ENCODE measurements around the gene ZNF57.
A peak's percentile ranks its signal among the peaks of the same experiment; 100 is the strongest.
"Not testable (repeated sequence)": the region's sequence is repeated elsewhere in the genome, so short reads cannot be mapped to it uniquely, and the experiment has no call there.

The ZNF57 gene

DNA sequence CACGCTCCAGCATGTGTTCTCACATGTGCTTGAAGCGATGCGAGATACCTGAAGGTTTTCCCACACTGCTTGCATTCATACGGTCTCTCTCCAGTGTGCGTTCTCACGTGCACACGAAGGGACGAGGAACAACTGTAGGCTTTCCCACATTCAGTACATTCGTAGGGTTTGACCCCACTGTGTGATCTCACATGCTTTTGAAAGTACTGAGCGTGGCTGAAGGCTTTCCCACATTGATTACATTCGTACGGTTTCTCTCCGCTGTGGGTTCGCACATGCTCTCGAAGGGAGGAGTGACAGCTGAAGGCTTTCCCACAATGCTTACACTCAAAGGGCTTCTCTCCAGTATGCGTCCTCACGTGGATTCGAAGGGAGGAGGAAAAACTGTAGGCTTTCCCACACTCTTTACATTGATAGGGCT, 32.8 kb downstream of the ZNF57 start:
- Histone ChIP-seq H3K27ac (ENCODE audit: low read depth, low read length) (no peak overlapping the region), H3K4me1 (ENCODE audit: control insufficient read depth, insufficient read depth, low read length) (no peaks in the 10 kb centered on the region), H3K9me3 (ENCODE audit: control insufficient read depth, insufficient read depth, low read depth, low read length) (peaks cover 61% of the 10 kb centered on the region), H3K36me3 (ENCODE audit: control insufficient read depth, insufficient read depth, low read length) (peaks cover 57% of the 10 kb centered on the region), H3K9ac (ENCODE audit: low read length) (no peak overlapping the region), H3K4me3 (ENCODE audit: low read depth, low read length) (no peak overlapping the region), H3K27me3 (ENCODE audit: control insufficient read depth, insufficient read depth, low read length) (no peaks in the 10 kb centered on the region)

DNA sequence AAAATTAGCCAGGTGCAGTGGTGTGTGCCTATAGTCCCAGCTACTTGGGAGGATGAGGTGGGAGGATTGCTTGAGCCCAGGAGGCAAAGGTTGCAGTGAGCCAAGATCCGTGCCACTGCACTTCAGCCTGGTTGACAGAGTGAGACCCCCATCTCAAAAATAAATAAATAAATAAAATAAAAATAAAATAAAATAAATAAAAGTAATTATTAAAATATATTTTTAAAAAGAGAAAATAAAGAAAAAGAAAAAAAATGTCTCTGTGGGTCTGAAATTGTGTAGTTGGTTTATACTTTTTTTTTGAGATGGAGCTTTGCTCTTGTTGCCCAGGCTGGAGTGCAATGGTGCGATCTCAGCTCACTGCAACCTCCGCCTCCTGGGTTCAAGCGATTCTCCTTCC, 35.1 kb downstream of the ZNF57 start:
- H3K36me3 ChIP-seq (ENCODE audit: control insufficient read depth, insufficient read depth, low read length), result peaks cover 65% of the 10 kb centered on the region
- not testable (repeated sequence) for H3K27me3 ChIP-seq (ENCODE audit: control insufficient read depth, insufficient read depth, low read length); H3K4me3 ChIP-seq (ENCODE audit: low read depth, low read length); H3K9ac ChIP-seq (ENCODE audit: low read length); H3K4me1 ChIP-seq (ENCODE audit: control insufficient read depth, insufficient read depth, low read length); H3K27ac ChIP-seq (ENCODE audit: low read depth, low read length)
- peaks cover 63% of the 10 kb centered on the region for H3K9me3 ChIP-seq (ENCODE audit: control insufficient read depth, insufficient read depth, low read depth, low read length)

DNA sequence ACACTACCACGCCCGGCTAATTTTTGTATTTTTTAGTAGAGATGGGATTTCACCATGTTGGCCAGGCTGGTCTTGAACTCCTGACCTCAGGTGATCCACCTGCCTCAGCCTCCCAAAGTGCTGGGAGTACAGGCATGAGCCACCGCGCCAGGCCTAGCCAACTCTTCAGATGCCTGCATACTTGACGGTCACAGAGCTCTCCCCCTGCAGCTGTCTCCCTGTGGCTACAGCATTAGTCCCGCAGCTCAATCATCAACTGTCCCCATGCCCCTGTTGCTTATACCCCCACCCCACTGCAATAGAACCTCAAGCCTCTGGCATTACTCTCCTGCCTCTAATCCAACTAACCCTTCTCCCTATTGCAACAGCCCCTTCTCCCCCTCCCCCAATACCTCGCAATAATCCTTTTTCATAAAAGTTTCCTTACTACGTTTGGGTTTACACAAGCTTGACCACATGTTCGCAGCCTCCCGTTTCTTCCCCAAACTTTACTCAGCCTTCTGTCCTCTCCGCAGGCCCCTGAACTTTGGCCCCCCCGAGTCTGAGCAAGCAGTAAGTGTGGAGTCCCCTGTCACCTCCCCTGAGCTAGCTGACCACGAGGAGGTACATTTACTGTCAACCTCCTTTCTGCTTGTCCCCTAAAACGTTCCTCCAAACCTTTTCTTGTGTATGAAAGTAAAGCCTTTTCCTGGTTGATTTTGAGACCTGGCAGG, 42.4 kb downstream of the ZNF57 start:
- peaks cover 16% of the 10 kb centered on the region for H3K36me3 ChIP-seq (ENCODE audit: control insufficient read depth, insufficient read depth, low read length)
- H3K9ac ChIP-seq (ENCODE audit: low read length), result no peak overlapping the region
- no peak overlapping the region for H3K4me3 ChIP-seq (ENCODE audit: low read depth, low read length)
- H3K4me1 ChIP-seq (ENCODE audit: control insufficient read depth, insufficient read depth, low read length), result no peaks in the 10 kb centered on the region
- H3K9me3 ChIP-seq (ENCODE audit: control insufficient read depth, insufficient read depth, low read depth, low read length), result peaks cover 10% of the 10 kb centered on the region
- no peaks in the 10 kb centered on the region for H3K27me3 ChIP-seq (ENCODE audit: control insufficient read depth, insufficient read depth, low read length)
- no peak overlapping the region for H3K27ac ChIP-seq (ENCODE audit: low read depth, low read length)

DNA sequence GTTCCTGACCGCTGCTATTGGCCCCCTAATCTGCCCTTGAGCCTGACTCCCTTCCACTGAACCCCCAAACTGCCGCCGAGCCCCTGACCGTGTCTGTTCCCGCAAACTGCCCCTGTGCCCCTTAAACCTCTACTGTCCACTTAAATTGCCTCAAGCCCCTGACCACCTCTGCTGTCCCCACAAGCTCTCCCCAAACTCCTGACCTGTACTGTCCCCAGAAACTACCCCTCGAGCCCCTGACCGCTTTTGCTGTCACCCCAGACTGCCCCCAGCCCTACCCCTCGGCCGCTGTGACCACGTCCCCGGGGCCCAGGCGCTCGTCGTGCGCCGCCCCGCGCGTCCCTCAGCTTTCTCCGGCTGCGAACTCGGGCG, 43.7 kb downstream of the ZNF57 start:
- no peak overlapping the region for H3K27ac ChIP-seq (ENCODE audit: low read depth, low read length)

DNA sequence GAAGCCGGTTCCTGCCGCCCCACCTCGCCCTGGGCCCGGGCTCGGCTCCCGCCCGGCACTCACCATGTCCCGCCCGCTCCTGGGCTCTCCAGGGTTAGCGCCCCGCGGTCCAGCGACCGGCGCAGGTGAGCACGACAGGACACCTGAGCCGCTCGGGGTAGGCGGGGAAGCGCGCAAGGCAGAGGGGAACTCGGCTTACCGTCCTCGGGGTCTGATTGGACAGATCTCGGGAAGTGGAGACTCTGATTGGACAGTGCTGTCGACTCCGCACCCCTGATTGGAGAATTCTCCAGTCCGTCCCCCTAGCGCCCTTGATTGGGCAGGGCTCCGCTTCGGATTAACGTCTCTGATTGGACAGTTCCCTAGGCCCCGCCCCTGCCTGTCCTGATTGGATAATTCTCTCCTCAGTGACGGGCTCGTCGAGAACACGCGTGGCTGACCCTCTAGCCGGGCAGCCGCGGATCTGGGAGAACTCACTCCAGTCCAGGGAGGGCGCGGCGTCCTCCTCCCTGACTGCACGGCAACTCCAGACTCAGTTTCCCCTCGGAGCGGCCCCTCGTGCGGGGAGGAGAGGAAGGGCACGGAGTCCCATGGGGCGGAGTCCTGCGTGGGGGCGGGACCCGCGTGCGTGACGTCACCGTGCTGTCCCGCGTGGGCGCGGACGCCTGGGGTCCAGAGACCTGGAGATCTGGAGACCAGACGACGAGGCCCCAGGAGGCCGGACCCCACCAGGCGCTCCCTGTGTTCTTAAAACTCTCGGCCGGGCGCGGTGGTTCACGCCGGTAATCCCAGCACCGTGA, 44.2 kb downstream of the ZNF57 start, which contains the start of gene ZNF77:
Gene ZNF77, minus strand, starts transcription at position 197 of the 800 bp plus-strand sequence. Its CDS starts 131 bp downstream, at position 66.
- Histone ChIP-seq H3K9me3 (ENCODE audit: control insufficient read depth, insufficient read depth, low read depth, low read length) (no peaks in the 10 kb centered on the region), H3K36me3 (ENCODE audit: control insufficient read depth, insufficient read depth, low read length) (no peaks in the 10 kb centered on the region), H3K9ac (ENCODE audit: low read length) (peak within 1 kb of the TSS; percentile 82), H3K27me3 (ENCODE audit: control insufficient read depth, insufficient read depth, low read length) (no peaks in the 10 kb centered on the region), H3K4me1 (ENCODE audit: control insufficient read depth, insufficient read depth, low read length) (peaks cover 6% of the 10 kb centered on the region; the same call in 1 of the 2 replicates), H3K4me3 (ENCODE audit: low read depth, low read length) (peak within 1 kb of the TSS; percentile 91), H3K27ac (ENCODE audit: low read depth, low read length) (peak within 1 kb of the TSS; percentile 57; the same call in 1 of the 2 replicates)

More for the DNA sequence above, 43.7 kb downstream of the ZNF57 start:
- peaks cover 4% of the 10 kb centered on the region for H3K36me3 ChIP-seq (ENCODE audit: control insufficient read depth, insufficient read depth, low read length)
- no peaks in the 10 kb centered on the region for H3K27me3 ChIP-seq (ENCODE audit: control insufficient read depth, insufficient read depth, low read length)
- peaks cover 2% of the 10 kb centered on the region for H3K9me3 ChIP-seq (ENCODE audit: control insufficient read depth, insufficient read depth, low read depth, low read length)
- peak overlapping the region; percentile 82 for H3K9ac ChIP-seq (ENCODE audit: low read length)
- peak overlapping the region; percentile 91 for H3K4me3 ChIP-seq (ENCODE audit: low read depth, low read length)
- H3K4me1 ChIP-seq (ENCODE audit: control insufficient read depth, insufficient read depth, low read length), result peaks cover 3% of the 10 kb centered on the region; the same call in 1 of the 2 replicates

DNA sequence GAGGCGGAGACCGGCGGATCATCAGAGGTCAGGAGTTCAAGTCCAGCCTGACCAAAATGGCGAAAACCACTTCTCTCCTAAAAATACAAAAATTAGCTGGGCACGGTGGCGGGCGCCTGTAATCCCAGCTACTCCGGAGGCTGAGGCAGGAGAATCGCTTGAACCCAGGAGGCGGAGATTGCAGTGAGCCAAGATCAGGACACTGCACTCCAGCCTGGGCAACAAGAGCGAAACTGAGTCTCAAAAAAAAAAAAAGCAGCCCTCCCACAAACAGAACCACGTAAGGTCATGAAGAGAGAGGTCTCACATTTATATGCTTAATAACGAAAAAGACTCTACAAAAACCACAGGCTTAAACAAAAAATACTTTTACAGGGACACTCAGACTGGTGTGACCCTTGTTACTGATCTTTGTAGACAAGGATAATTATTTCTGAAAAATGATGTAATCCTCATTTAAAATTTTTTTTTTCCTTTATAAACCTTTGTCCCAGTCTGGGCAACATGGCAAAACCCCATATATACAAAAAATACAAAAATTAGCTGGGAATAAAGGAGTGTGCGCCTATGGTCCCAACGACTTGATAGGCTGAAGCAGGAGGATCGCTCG, 45.0 kb downstream of the ZNF57 start:
- H3K9ac ChIP-seq (ENCODE audit: low read length), result peak overlapping the region; percentile 82
- H3K4me1 ChIP-seq (ENCODE audit: control insufficient read depth, insufficient read depth, low read length), result peaks cover 6% of the 10 kb centered on the region; the same call in 1 of the 2 replicates
- no peaks in the 10 kb centered on the region for H3K27me3 ChIP-seq (ENCODE audit: control insufficient read depth, insufficient read depth, low read length)

DNA sequence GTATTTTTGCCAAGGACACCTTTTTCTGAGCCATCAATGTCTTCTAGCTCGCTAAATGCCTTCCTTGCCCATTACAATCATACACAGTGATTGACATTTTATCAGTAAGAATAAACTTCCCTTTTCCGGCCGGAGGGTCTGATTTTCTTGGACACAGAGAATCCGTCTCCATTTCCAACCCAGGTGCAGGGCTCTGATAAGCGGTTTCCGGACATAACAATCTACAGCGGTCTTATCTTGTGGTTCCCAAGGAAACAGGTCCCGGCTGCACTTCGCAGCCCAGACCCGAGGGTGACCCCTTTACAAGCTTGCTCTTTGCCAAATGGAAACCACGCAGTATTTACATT, 49.2 kb downstream of the ZNF57 start:
- H3K4me3 ChIP-seq (ENCODE audit: low read depth, low read length), result peak overlapping the region; percentile 96
- peak overlapping the region; percentile 89 for H3K9ac ChIP-seq (ENCODE audit: low read length)
- no peaks in the 10 kb centered on the region for H3K27me3 ChIP-seq (ENCODE audit: control insufficient read depth, insufficient read depth, low read length)
- peak overlapping the region; percentile 80; the same call in 1 of the 2 replicates for H3K27ac ChIP-seq (ENCODE audit: low read depth, low read length)
- peaks cover 6% of the 10 kb centered on the region; the same call in 1 of the 2 replicates for H3K4me1 ChIP-seq (ENCODE audit: control insufficient read depth, insufficient read depth, low read length)
- no peaks in the 10 kb centered on the region for H3K9me3 ChIP-seq (ENCODE audit: control insufficient read depth, insufficient read depth, low read depth, low read length)
- H3K36me3 ChIP-seq (ENCODE audit: control insufficient read depth, insufficient read depth, low read length), result no peaks in the 10 kb centered on the region

More for the DNA sequence above, 45.0 kb downstream of the ZNF57 start:
- Histone ChIP-seq H3K36me3 (ENCODE audit: control insufficient read depth, insufficient read depth, low read length) (no peaks in the 10 kb centered on the region), H3K27ac (ENCODE audit: low read depth, low read length) (peak overlapping the region; percentile 57; the same call in 1 of the 2 replicates), H3K4me3 (ENCODE audit: low read depth, low read length) (peak overlapping the region; percentile 91), H3K9me3 (ENCODE audit: control insufficient read depth, insufficient read depth, low read depth, low read length) (no peaks in the 10 kb centered on the region)

DNA sequence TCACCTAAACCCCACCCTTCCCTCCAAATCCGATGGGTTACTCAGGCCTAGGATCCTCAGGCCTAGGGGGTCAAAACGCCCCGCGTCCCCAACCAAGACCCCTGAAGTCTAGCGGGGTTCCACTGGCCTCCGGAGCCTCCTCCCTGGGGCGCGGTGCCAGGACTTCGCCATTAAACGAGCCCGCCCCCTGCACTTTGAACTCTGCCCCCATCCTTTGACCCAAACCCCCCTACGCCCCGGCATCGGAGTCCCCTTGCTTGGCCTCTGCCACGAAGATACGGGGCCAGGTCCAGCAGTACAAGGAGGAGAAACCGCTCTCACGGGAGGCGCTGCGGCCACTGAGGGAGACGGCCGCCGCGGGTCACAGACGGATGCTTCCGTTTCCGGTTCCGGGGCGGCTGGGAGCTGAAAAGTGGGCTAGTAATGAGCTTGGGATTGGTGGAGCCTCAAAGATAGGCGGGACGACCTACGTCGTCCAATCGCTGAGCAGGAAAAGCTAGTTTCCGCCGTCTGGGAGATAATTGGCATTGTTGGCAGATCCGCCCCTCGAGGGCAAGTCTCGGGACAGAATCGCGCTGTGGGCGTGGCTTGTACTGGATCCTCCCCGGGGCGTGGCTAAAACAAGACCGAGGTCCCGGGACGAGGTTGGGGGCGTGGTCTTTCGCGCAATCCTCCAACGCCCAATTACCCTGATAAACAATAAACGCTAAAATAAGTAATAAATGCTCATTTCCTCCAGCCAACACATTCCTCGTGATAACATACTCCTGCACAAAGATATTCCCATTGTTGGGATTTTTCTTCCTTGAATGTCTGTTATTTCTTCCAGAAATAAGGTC, 49.8 kb downstream of the ZNF57 start:
- peak overlapping the region; percentile 96 for H3K4me3 ChIP-seq (ENCODE audit: low read depth, low read length)
- H3K4me1 ChIP-seq (ENCODE audit: control insufficient read depth, insufficient read depth, low read length), result peaks cover 6% of the 10 kb centered on the region; the same call in 1 of the 2 replicates
- no peaks in the 10 kb centered on the region for H3K9me3 ChIP-seq (ENCODE audit: control insufficient read depth, insufficient read depth, low read depth, low read length)
- no peaks in the 10 kb centered on the region for H3K36me3 ChIP-seq (ENCODE audit: control insufficient read depth, insufficient read depth, low read length)
- peak overlapping the region; percentile 89 for H3K9ac ChIP-seq (ENCODE audit: low read length)
- peak overlapping the region; percentile 80; the same call in 1 of the 2 replicates for H3K27ac ChIP-seq (ENCODE audit: low read depth, low read length)
- H3K27me3 ChIP-seq (ENCODE audit: control insufficient read depth, insufficient read depth, low read length), result no peaks in the 10 kb centered on the region

DNA sequence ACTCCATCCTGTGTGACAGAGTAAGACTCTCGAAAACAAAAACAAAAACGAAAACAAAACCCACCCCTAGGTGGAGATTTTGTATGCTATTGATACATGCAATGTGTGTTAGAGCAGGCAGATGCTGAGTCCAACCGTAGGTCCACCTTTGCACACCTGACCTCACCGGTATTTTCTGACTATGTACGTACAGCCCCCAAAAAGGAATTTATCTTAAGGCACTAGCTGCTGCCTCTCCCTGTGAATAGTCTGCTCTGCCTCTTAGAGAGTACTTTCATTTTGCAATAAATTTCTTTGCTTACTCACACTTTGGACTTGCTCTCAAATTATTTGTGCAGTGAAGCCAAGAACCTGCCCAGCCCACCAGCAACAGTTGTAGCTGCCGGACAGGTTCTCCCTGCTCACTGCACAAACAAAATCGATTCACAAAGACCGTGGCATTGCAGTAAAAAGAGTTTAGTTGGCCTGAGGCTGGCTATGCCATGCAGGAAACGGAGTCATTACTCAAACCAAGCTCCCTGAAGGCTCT, 52.3 kb downstream of the ZNF57 start:
- Histone ChIP-seq H3K4me3 (ENCODE audit: low read depth, low read length) (no peak overlapping the region), H3K27me3 (ENCODE audit: control insufficient read depth, insufficient read depth, low read length) (no peaks in the 10 kb centered on the region; the same call in 1 of the 2 replicates), H3K36me3 (ENCODE audit: control insufficient read depth, insufficient read depth, low read length) (no peaks in the 10 kb centered on the region), H3K9ac (ENCODE audit: low read length) (no peak overlapping the region), H3K27ac (ENCODE audit: low read depth, low read length) (no peak overlapping the region), H3K4me1 (ENCODE audit: control insufficient read depth, insufficient read depth, low read length) (peaks cover 6% of the 10 kb centered on the region; the same call in 1 of the 2 replicates), H3K9me3 (ENCODE audit: control insufficient read depth, insufficient read depth, low read depth, low read length) (no peaks in the 10 kb centered on the region)

DNA sequence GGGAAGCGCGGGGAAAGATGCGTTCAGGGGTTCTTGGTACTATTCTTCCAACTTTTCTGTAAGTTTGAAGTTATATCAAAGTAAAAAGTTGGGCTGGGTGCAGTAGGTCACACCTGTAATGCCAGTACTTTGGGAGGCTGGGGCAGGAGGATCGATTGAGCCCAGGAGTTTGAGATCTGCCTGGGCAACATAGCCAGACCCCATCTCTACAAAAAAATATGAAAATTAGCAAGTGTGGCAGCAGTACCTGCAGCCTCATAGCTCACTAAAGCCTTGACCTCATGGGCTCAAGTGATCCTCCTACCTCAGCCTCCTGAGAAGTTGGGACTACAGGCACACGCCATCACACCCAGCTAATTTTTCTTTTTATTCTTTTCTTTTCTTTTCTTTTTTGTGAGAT, 56.4 kb downstream of the ZNF57 start:
- Histone ChIP-seq H3K27ac (ENCODE audit: low read depth, low read length) (no peak overlapping the region), H3K9ac (ENCODE audit: low read length) (no peak overlapping the region), H3K27me3 (ENCODE audit: control insufficient read depth, insufficient read depth, low read length) (no peaks in the 10 kb centered on the region; the same call in 1 of the 2 replicates), H3K36me3 (ENCODE audit: control insufficient read depth, insufficient read depth, low read length) (no peaks in the 10 kb centered on the region), H3K4me3 (ENCODE audit: low read depth, low read length) (no peak overlapping the region), H3K4me1 (ENCODE audit: control insufficient read depth, insufficient read depth, low read length) (no peaks in the 10 kb centered on the region), H3K9me3 (ENCODE audit: control insufficient read depth, insufficient read depth, low read depth, low read length) (no peaks in the 10 kb centered on the region)
